Stimulated activated naive CD8-positive, alpha-beta T cell treated with anti-CD3 and anti-CD28 coated beads, Interleukin-15, Interleukin-2, amounts not matched to agents 100 ng/mL and 50 ng/mL, for 24 hours (primary cell): ENCODE data around the gene SI.

Source experiments
- H3K27ac Mint-ChIP-seq: one replicate; pipeline ENCODE4 v1.8.0; 2021; ENCODE audit warnings: mild to moderate bottlenecking, mixed read lengths
- H3K27me3 Mint-ChIP-seq: one replicate; pipeline ENCODE4 v1.8.0; 2021; ENCODE audit warnings: mixed read lengths
- H3K36me3 Mint-ChIP-seq: one replicate; pipeline ENCODE4 v1.8.0; 2021; ENCODE audit warnings: low read depth, mixed read lengths
- H3K4me1 Mint-ChIP-seq: one replicate; pipeline ENCODE4 v1.8.0; 2021; ENCODE audit warnings: low read depth, mixed read lengths
- H3K4me3 Mint-ChIP-seq: one replicate; pipeline ENCODE4 v1.8.0; 2021; ENCODE audit warnings: mild to moderate bottlenecking, mixed read lengths
- H3K9me3 Mint-ChIP-seq: one replicate; pipeline ENCODE4 v1.8.0; 2021; ENCODE audit warnings: mixed read lengths

Gene SI

DNA sequence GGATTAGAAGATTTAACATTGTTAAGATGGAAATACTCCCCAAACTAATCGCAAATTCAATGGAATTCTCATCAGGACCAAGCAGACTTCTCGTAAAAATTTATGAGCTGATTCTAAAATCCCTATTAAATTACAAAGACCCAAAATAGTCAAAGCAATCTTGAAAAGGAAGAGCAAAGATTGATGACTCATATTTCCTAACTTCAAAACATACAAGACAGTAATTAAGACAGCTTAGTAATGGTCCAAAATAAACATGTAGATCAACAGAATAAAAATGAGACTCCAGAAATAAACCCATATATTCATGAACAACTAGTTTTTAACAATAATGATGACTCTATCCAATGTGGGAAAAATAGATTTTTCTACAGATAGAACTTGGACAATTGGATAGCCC lies 148.7 kb downstream of the SI start:
- Mint-ChIP-seq H3K4me3 (no peak overlapping the region), H3K27ac (no peak overlapping the region), H3K9me3 (peaks cover 11% of the 10 kb centered on the region), H3K27me3 (no peaks in the 10 kb centered on the region), H3K4me1 (no peaks in the 10 kb centered on the region), H3K36me3 (no peaks in the 10 kb centered on the region)
